Activated CD8-positive, alpha-beta T cell treated with anti-CD3 and anti-CD28 coated beads for 36 hours (primary cell): ENCODE results near the gene MRPL53. TPM values are rescaled to one million over a fixed set of nuclear protein-coding genes. Genes with fewer than 3 reads are reported as not detected.

Experiments used
- ATAC-seq: fragments of 200-7000 bp; cut with Tn5 transposase; one replicate; pipeline ENCODE4 v1.10.0; 2021; ENCODE audit warnings: mild to moderate bottlenecking, moderate library complexity
- CTCF ChIA-PET: fragments of 350-600 bp; sonication (Branson Sonifier 250); formaldehyde crosslinking; loops from one replicate; lab custom pipeline; 2021; ENCODE audit warnings: antibody characterized with exemption; lab: Charles Lee
- POLR2A ChIA-PET: fragments of 350-600 bp; sonication (Branson Sonifier 250); formaldehyde crosslinking; loops from one replicate; lab custom pipeline; 2021; ENCODE audit warnings: antibody characterized with exemption; lab: Charles Lee
- DNase-seq: peaks from one replicate; pipeline ENCODE4 v3.0.0-alpha.2; 2020
- H3K27ac Mint-ChIP-seq: one replicate; pipeline ENCODE4 v1.8.0; 2021; ENCODE audit warnings: mild to moderate bottlenecking, mixed read lengths
- H3K27me3 Mint-ChIP-seq: one replicate; pipeline ENCODE4 v1.8.0; 2021; ENCODE audit warnings: mixed read lengths
- H3K36me3 Mint-ChIP-seq: one replicate; pipeline ENCODE4 v1.8.0; 2021; ENCODE audit warnings: low read depth, mixed read lengths
- H3K4me1 Mint-ChIP-seq: one replicate; pipeline ENCODE4 v1.8.0; 2021; ENCODE audit warnings: low read depth, mixed read lengths
- H3K4me3 Mint-ChIP-seq: one replicate; pipeline ENCODE4 v1.8.0; 2021; ENCODE audit warnings: mild to moderate bottlenecking, moderate library complexity, mixed read lengths
- H3K9me3 Mint-ChIP-seq: one replicate; pipeline ENCODE4 v1.8.0; 2021; ENCODE audit warnings: mixed read lengths
- CTCF ChIP-seq: fragments of 200-600 bp; IDR thresholded peaks from one replicate; pipeline ENCODE4 v1.8.0; 2022; ENCODE audit warnings: antibody characterized with exemption, mild to moderate bottlenecking
- intact Hi-C: fragments of 100-400 bp; cut with micrococcal nuclease; formaldehyde crosslinking; loops from one replicate; pipeline ENCODE4 v1.10.0; 2022
- total RNA-seq, 2 experiments: library from RNA; stranded (reverse); gene quantifications; one replicate each; pipeline ENCODE4 v1.2.3, GENCODE V29; 2021

MRPL53 gene
- total RNA-seq, 2 experiments from 2014 or later, result 111 to 113 TPM

DNA sequence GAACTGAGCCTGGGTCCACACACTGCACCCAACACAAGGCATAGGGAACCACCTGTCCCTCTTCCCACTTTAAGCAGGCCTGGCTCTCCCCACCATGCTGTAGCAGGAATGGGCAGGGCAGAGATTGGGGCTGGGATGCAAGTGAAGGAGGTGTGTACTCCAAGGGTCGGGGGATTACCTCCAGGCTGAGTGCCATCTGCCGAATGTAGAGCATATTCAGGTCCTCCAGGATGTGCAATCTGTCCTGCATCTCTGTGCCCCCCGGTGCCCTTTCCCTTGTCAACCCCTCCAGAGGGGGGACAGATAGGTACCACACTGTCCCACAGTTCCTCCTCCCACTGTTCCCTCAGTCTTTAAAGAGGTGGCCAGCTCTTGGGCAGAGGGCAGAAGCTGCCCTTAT, 33.1 kb downstream of the MRPL53 start:
- Mint-ChIP-seq H3K27me3 (peaks cover 27% of the 10 kb centered on the region), H3K4me1 (peaks cover 9% of the 10 kb centered on the region), H3K27ac (no peak overlapping the region), H3K9me3 (no peaks in the 10 kb centered on the region), H3K36me3 (no peaks in the 10 kb centered on the region), H3K4me3 (no peak overlapping the region)
- POLR2A ChIA-PET, result interaction anchor here (1.2 to 2.1 kb wide), 5 partner anchors 9 to 48 kb away, joined by 3 to 8 read pairs (median 4); partner anchors contain the start of genes C2orf81, INO80B, MRPL53 and WDR54
- CTCF ChIA-PET, result interaction anchor here (1.0 to 1.4 kb wide), 2 partner anchors 8 to 18 kb away, joined by 3 to 6 read pairs; partner anchors contain the start of genes C2orf81 and WDR54
- ATAC-seq (no peak), DNase-seq (no peak)
- intact Hi-C loops, result no loop called here
- TF ChIP-seq CTCF, result no peak

- Mint-ChIP-seq H3K4me1 (peaks cover 9% of the 10 kb centered on the region), H3K4me3 (no peak overlapping the region), H3K36me3 (no peaks in the 10 kb centered on the region), H3K27me3 (peaks cover 24% of the 10 kb centered on the region), H3K27ac (no peak overlapping the region), H3K9me3 (no peaks in the 10 kb centered on the region)
- DNase-seq, result no peak
- no peak for TF ChIP-seq CTCF
- POLR2A ChIA-PET, result interaction anchor here (0.9 to 2.1 kb wide), 3 partner anchors 17 to 100 kb away, joined by 3 to 8 read pairs (median 6); partner anchors contain the start of genes C2orf81, INO80B and WDR54
- intact Hi-C loops, result no loop called here
- CTCF ChIA-PET, result no interaction called here
- no peak for ATAC-seq
Measured at GRCh38 chr2:74438248-74438647, 34.2 kb downstream of the MRPL53 start.

DNA sequence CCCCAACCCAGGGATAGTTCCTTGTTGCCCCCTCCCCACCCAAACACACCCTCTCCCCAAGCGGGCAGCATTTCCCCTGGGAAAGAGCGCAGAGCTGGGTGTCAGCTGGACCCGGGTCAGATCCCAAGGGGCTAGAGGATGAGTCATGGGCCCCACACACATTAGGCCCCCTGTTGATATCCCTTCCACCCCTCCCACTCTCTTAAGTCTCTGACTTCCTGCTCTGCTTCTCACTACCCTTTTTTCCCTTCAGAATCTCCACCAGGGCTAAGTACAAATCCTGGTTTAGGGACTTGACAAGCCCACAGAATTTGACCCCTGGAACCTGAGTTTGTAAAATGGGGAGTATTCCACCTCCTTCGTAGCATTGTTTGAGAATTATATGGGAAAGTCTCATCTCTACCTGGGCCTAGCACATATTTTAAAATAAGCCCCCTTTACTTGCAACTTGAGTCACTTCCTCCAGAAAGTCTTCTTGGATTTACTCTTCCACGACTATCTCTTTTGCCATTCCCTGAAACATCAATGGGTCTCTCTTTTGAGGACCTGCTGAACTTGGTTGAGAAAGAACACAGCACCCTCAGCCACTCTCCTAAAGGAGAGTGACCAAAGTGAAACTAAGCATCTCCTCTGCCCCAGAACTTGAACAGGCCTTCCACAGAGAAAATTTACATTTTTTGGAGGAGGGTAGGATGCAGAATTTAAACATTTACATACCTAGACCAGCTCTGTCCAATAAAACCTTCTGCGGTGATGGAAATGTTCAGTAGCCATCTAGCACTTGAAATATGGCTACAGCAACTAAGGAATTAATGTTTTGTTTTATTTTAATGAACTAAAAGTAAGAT, 35.4 kb downstream of the MRPL53 start:
- TF ChIP-seq CTCF, result no peak
- DNase-seq (no peak), ATAC-seq (no peak)
- Mint-ChIP-seq H3K36me3 (no peaks in the 10 kb centered on the region), H3K9me3 (no peaks in the 10 kb centered on the region), H3K27me3 (peaks cover 15% of the 10 kb centered on the region), H3K27ac (no peak overlapping the region), H3K4me1 (peaks cover 7% of the 10 kb centered on the region), H3K4me3 (no peak overlapping the region)
- ChIA-PET CTCF (no interaction called here), POLR2A (no interaction called here)
- intact Hi-C loops, result no loop called here

DNA sequence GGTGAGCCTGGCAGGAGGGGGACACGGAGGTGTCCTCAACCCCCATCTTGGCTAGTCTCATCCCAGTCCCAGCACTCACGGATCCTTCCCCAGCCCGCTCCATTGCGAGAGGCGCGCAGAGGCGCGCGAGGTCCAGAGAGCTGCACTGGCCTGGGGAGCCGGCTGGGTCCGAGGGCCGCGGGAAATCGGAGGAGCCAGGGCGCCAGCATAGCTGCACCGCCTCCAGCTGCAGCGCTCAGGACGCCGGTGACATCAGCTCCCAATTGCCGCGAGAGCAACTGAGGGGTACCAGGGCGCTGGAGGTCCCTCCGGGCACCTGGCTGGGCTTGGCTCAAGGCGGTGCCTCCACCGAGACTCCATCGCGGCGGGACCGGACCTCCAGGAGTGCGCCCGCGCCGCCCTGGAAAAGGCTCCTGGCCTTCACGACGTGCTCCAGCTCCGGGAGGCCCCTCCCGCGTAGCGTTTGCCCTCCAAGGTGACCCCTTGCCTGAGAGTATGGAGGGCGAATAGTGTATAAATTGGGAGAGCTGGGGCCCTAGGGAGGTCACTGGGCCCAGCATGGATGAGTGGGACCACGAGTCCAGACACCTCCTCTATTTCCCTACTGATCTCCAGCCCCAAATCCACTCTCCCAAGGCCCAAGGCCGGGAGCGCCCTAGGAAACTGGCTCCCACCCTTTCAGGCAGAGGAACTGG, 36.2 kb downstream of the MRPL53 start:
- Mint-ChIP-seq H3K4me1 (peaks cover 7% of the 10 kb centered on the region), H3K27me3 (peaks cover 15% of the 10 kb centered on the region), H3K4me3 (no peak overlapping the region), H3K36me3 (no peaks in the 10 kb centered on the region), H3K27ac (no peak overlapping the region), H3K9me3 (no peaks in the 10 kb centered on the region)
- ChIA-PET CTCF (interaction anchor here (1.1 kb wide), 1 partner anchor 101 kb away, joined by 4 read pairs; no protein-coding TSS in a partner anchor), POLR2A (no interaction called here)
- TF ChIP-seq CTCF, result no peak
- ATAC-seq (no peak), DNase-seq (no peak)
- intact Hi-C loops, result no loop called here
